ENCODE results near the gene MET. TPM values are rescaled to one million over a fixed set of nuclear protein-coding genes. Genes with fewer than 3 reads are reported as not detected.

MET gene
- total and polyA plus RNA-seq, 4 donors = 10.2 to 41.9 (median 25.4) TPM

- no peak overlapping the region for H3K9ac ChIP-seq (ENCODE audit: low read depth in 1 of 2, low read length in 2 of 2)
- no peak overlapping the region for H3K4me3 ChIP-seq (ENCODE audit: low read depth in 1 of 3, low read length in 3 of 3)
- no peaks in the 10 kb centered on the region for H3K36me3 ChIP-seq (ENCODE audit: control insufficient read depth in 4 of 4, insufficient read depth in 3 of 4, low read depth in 1 of 4, low read length in 3 of 4)
- H3K27me3 ChIP-seq (ENCODE audit: control insufficient read depth in 4 of 4, insufficient read depth in 4 of 4, low read length in 3 of 4) = no peaks in the 10 kb centered on the region
- TF ChIP-seq FOXA2 (IDR thresholded peaks at IDR 0.05) = no peak
- no peaks in the 10 kb centered on the region for H3K9me3 ChIP-seq (ENCODE audit: control insufficient read depth in 4 of 4, low read length in 3 of 4)
- peaks cover 0 to 6% (median 0%) of the 10 kb centered on the region in 4 donors for H3K4me1 ChIP-seq (ENCODE audit: control insufficient read depth in 4 of 4, insufficient read depth in 4 of 4, low read length in 3 of 4)
- WGBS = 94% methylated on average over 4 of the region's 4 CpGs
- no peak overlapping the region for H3K27ac ChIP-seq (ENCODE audit: low read depth in 1 of 2, low read length in 2 of 2)
- DNase-seq (ENCODE audit: low spot score) = no peak
Observed at GRCh38 chr7:116663744-116664143, 8.3 kb upstream of the MET start.

GRCh38 chr7:116665332-116665996 lies 6.5 kb upstream of the MET start:
- Histone ChIP-seq H3K27ac (ENCODE audit: low read depth in 1 of 2, low read length in 2 of 2) (no peak overlapping the region), H3K9ac (ENCODE audit: low read depth in 1 of 2, low read length in 2 of 2) (no peak overlapping the region), H3K9me3 (ENCODE audit: control insufficient read depth in 4 of 4, low read length in 3 of 4) (no peaks in the 10 kb centered on the region), H3K27me3 (ENCODE audit: control insufficient read depth in 4 of 4, insufficient read depth in 4 of 4, low read length in 3 of 4) (no peaks in the 10 kb centered on the region), H3K36me3 (ENCODE audit: control insufficient read depth in 4 of 4, insufficient read depth in 3 of 4, low read depth in 1 of 4, low read length in 3 of 4) (no peaks in the 10 kb centered on the region), H3K4me3 (ENCODE audit: low read depth in 1 of 3, low read length in 3 of 3) (no peak overlapping the region), H3K4me1 (ENCODE audit: control insufficient read depth in 4 of 4, insufficient read depth in 4 of 4, low read length in 3 of 4) (peaks cover 0 to 6% (median 0%) of the 10 kb centered on the region in 4 donors)
- 20% methylated on average over 2 of the region's 2 CpGs for WGBS
- no peak for DNase-seq (ENCODE audit: low spot score)
- TF ChIP-seq HNF4A (conservative IDR thresholded peaks at IDR 0.05) = peak; percentile 22 to 46
- peak in 1 of 2 donors; percentile 16 for TF ChIP-seq RAD21 (IDR thresholded peaks at IDR 0.05)
- no peak for TF ChIP-seq SP1 (IDR thresholded peaks at IDR 0.05)
- no peak for TF ChIP-seq NR2F2 (IDR thresholded peaks at IDR 0.05)

GRCh38 chr7:116669769-116670168 lies 2.2 kb upstream of the MET start:
- no peak for TF ChIP-seq GABPA (IDR thresholded peaks at IDR 0.05 in 1 of 2, conservative IDR thresholded peaks at IDR 0.05 in 1 of 2)
- TF ChIP-seq FOXA1 (IDR thresholded peaks at IDR 0.05) = no peak
- no peak for TF ChIP-seq JUND (IDR thresholded peaks at IDR 0.05)
- no peak for TF ChIP-seq CTCF (IDR thresholded peaks at IDR 0.05; ENCODE audit: low read depth, low read length, missing input control)
- TF ChIP-seq ZBTB33 (IDR thresholded peaks at IDR 0.05) = no peak
- no peak for TF ChIP-seq TAF1 (conservative IDR thresholded peaks at IDR 0.05)
- TF ChIP-seq RXRA (IDR thresholded peaks at IDR 0.05) = no peak
- no peak for TF ChIP-seq RAD21 (IDR thresholded peaks at IDR 0.05)
- no peak for TF ChIP-seq MAX (IDR thresholded peaks at IDR 0.05)
- no peak for TF ChIP-seq HNF4G (IDR thresholded peaks at IDR 0.05)
- TF ChIP-seq YY1 (IDR thresholded peaks at IDR 0.05) = no peak
- TF ChIP-seq SP1 (IDR thresholded peaks at IDR 0.05) = no peak
- TF ChIP-seq FOXA2 (IDR thresholded peaks at IDR 0.05) = no peak
- no peak for TF ChIP-seq EGR1 (IDR thresholded peaks at IDR 0.05; ENCODE audit: low read depth in 2 of 2)
- no peak for TF ChIP-seq ATF3 (IDR thresholded peaks at IDR 0.05)
- no peak for TF ChIP-seq REST (IDR thresholded peaks at IDR 0.05)
- TF ChIP-seq NR2F2 (IDR thresholded peaks at IDR 0.05) = no peak
- TF ChIP-seq HNF4A (conservative IDR thresholded peaks at IDR 0.05) = no peak
- no peaks in the 10 kb centered on the region for H3K27me3 ChIP-seq (ENCODE audit: control insufficient read depth in 4 of 4, insufficient read depth in 4 of 4, low read length in 3 of 4)
- H3K27ac ChIP-seq (ENCODE audit: low read depth in 1 of 2, low read length in 2 of 2) = no peak overlapping the region
- no peaks in the 10 kb centered on the region for H3K36me3 ChIP-seq (ENCODE audit: control insufficient read depth in 4 of 4, insufficient read depth in 3 of 4, low read depth in 1 of 4, low read length in 3 of 4)
- no peak for DNase-seq (ENCODE audit: low spot score)
- H3K4me3 ChIP-seq (ENCODE audit: low read depth in 1 of 3, low read length in 3 of 3) = no peak overlapping the region
- no peak overlapping the region for H3K9ac ChIP-seq (ENCODE audit: low read depth in 1 of 2, low read length in 2 of 2)
- H3K9me3 ChIP-seq (ENCODE audit: control insufficient read depth in 4 of 4, low read length in 3 of 4) = no peaks in the 10 kb centered on the region
- peaks cover 0 to 17% (median 6%) of the 10 kb centered on the region in 4 donors for H3K4me1 ChIP-seq (ENCODE audit: control insufficient read depth in 4 of 4, insufficient read depth in 4 of 4, low read length in 3 of 4)
- 74% methylated on average over 1 of the region's 1 CpG for WGBS
